ENCODE measurements around the gene ESR1.

The ESR1 gene

DNA sequence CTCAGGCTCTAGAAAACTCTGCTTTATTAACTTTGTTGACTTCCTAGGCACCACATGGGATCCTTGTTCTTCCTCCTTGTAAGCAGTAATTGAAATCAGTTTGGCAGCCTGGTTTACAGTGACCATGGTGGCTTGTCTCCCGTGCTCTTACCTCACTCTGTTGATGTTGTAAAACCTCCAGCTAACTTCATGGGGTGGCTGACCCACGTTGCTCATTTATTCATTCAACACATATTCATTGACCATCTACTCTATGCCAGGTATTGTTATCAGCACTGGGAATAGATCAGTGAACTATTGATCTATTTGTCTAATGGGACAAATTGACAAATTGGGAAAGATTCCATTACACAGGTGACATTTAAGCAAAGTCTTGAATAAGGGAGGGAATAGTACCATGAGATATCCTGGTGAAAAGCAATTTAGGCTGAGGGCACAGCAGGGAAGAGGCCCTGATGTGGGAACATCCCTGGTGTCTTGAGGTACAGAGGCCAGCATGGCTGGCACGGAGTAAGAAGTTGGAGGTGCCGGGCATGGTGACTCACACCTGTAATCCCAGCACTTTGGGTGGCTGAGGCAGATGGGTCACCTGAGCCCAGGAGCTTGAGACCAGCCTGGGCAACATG, 19.1 kb downstream of the ESR1 start:
- no peak overlapping the region for H3K9ac ChIP-seq
- H2AFZ ChIP-seq, result no peak overlapping the region
- H3K79me2 ChIP-seq, result no peaks in the 10 kb centered on the region
- H3K4me3 ChIP-seq (ENCODE audit: low read depth, low read length), result no peak overlapping the region
- TF ChIP-seq, protein P1, sequence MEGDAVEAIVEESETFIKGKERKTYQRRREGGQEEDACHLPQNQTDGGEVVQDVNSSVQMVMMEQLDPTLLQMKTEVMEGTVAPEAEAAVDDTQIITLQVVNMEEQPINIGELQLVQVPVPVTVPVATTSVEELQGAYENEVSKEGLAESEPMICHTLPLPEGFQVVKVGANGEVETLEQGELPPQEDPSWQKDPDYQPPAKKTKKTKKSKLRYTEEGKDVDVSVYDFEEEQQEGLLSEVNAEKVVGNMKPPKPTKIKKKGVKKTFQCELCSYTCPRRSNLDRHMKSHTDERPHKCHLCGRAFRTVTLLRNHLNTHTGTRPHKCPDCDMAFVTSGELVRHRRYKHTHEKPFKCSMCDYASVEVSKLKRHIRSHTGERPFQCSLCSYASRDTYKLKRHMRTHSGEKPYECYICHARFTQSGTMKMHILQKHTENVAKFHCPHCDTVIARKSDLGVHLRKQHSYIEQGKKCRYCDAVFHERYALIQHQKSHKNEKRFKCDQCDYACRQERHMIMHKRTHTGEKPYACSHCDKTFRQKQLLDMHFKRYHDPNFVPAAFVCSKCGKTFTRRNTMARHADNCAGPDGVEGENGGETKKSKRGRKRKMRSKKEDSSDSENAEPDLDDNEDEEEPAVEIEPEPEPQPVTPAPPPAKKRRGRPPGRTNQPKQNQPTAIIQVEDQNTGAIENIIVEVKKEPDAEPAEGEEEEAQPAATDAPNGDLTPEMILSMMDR (IDR thresholded peaks at IDR 0.05), result no peak
- no peaks in the 10 kb centered on the region for H3K4me1 ChIP-seq
- H3K9me3 ChIP-seq (ENCODE audit: control insufficient read depth, low read length), result no peaks in the 10 kb centered on the region
- no peak overlapping the region for H3K27ac ChIP-seq
- H3K27me3 ChIP-seq (ENCODE audit: control insufficient read depth, insufficient read depth, low read length), result no peaks in the 10 kb centered on the region
- H3K36me3 ChIP-seq (ENCODE audit: control insufficient read depth, insufficient read depth, low read length), result no peaks in the 10 kb centered on the region
- H3K4me2 ChIP-seq (ENCODE audit: low read length), result no peak overlapping the region

GRCh38 chr6:151832710-151833109, 25.2 kb downstream of the ESR1 start:
- Histone ChIP-seq H3K9ac (no peak overlapping the region), H2AFZ (no peak overlapping the region), H3K27me3 (ENCODE audit: control insufficient read depth, insufficient read depth, low read length) (no peaks in the 10 kb centered on the region), H3K27ac (no peak overlapping the region), H3K79me2 (no peaks in the 10 kb centered on the region), H3K36me3 (ENCODE audit: control insufficient read depth, insufficient read depth, low read length) (no peaks in the 10 kb centered on the region), H3K4me1 (no peaks in the 10 kb centered on the region), H3K4me2 (ENCODE audit: low read length) (no peak overlapping the region), H3K4me3 (ENCODE audit: low read depth, low read length) (no peak overlapping the region), H3K9me3 (ENCODE audit: control insufficient read depth, low read length) (no peaks in the 10 kb centered on the region)
- TF ChIP-seq, protein P1 (IDR thresholded peaks at IDR 0.05), result no peak

GRCh38 chr6:151835396-151835795, 27.9 kb downstream of the ESR1 start:
- Histone ChIP-seq H3K36me3 (ENCODE audit: control insufficient read depth, insufficient read depth, low read length) (no peaks in the 10 kb centered on the region), H3K4me3 (ENCODE audit: low read depth, low read length) (no peak overlapping the region), H3K9me3 (ENCODE audit: control insufficient read depth, low read length) (no peaks in the 10 kb centered on the region), H3K4me2 (ENCODE audit: low read length) (no peak overlapping the region), H3K27ac (no peak overlapping the region), H3K27me3 (ENCODE audit: control insufficient read depth, insufficient read depth, low read length) (no peaks in the 10 kb centered on the region), H3K9ac (no peak overlapping the region), H3K4me1 (no peaks in the 10 kb centered on the region), H2AFZ (no peak overlapping the region), H3K79me2 (no peaks in the 10 kb centered on the region)
- TF ChIP-seq, protein P1 (IDR thresholded peaks at IDR 0.05), result no peak

GRCh38 chr6:151837223-151837622, 29.7 kb downstream of the ESR1 start:
- Histone ChIP-seq H3K27me3 (ENCODE audit: control insufficient read depth, insufficient read depth, low read length) (no peaks in the 10 kb centered on the region), H3K9ac (no peak overlapping the region), H2AFZ (no peak overlapping the region), H3K4me1 (no peaks in the 10 kb centered on the region), H3K27ac (no peak overlapping the region), H3K4me3 (ENCODE audit: low read depth, low read length) (no peak overlapping the region), H3K79me2 (no peaks in the 10 kb centered on the region), H3K36me3 (ENCODE audit: control insufficient read depth, insufficient read depth, low read length) (no peaks in the 10 kb centered on the region), H3K9me3 (ENCODE audit: control insufficient read depth, low read length) (no peaks in the 10 kb centered on the region), H3K4me2 (ENCODE audit: low read length) (no peak overlapping the region)
- TF ChIP-seq, protein P1 (IDR thresholded peaks at IDR 0.05), result no peak

- H3K9me3 ChIP-seq (ENCODE audit: control insufficient read depth, low read length), result no peaks in the 10 kb centered on the region
- TF ChIP-seq, protein P1 (IDR thresholded peaks at IDR 0.05), result no peak
- no peaks in the 10 kb centered on the region for H3K79me2 ChIP-seq
- H3K4me1 ChIP-seq, result no peaks in the 10 kb centered on the region
- H3K4me2 ChIP-seq (ENCODE audit: low read length), result no peak overlapping the region
- no peaks in the 10 kb centered on the region for H3K27me3 ChIP-seq (ENCODE audit: control insufficient read depth, insufficient read depth, low read length)
- no peak overlapping the region for H3K27ac ChIP-seq
- H3K4me3 ChIP-seq (ENCODE audit: low read depth, low read length), result no peak overlapping the region
- H3K36me3 ChIP-seq (ENCODE audit: control insufficient read depth, insufficient read depth, low read length), result no peaks in the 10 kb centered on the region
- H3K9ac ChIP-seq, result no peak overlapping the region
- no peak overlapping the region for H2AFZ ChIP-seq
Observed at GRCh38 chr6:151842816-151843215, 35.3 kb downstream of the ESR1 start.
